DMS114 treated with DMSO at 0.1 percent for 48 hours (cell line): Measurements from ENCODE around the gene ATG9B.

ENCODE experiments used
- DNase-seq: peaks from one replicate; lab custom pipeline; 2025; ENCODE audit not compliant: unreplicated experiment; lab: John Stamatoyannopoulos, UW

ATG9B gene

DNA sequence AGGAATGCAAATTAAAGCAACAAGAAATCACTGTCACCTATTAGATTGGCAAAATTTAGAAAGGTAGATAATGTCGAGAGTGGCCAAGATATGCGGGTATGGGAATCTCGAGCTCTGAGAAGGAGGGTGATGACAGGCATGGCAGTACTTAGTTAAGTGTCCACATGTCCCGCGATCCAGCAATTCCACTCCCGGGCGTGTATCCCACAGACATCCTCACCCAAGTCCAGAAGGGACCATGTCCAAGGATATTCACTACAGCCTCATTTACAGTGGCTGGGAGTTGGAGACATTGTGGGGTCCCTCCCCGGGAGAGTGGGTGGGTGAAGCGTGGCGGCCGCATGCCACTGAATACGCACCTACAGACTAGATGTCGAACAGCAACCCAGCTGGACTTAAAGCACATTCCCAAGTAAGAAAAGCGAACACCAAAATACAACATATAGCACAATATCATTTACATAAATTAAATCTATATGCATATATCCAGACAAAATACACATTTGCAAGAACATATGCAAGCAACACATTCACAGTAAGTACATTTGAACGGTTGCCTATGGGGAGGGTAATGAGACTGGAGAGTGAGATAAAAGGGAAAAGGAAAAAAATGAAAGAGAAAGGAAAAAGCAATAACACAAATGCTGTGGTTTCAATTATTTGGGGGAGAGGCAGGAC is 56.1 kb downstream of the ATG9B start:
- DNase-seq: no peak

GRCh38 chr7:150967349-150967748 is 56.9 kb downstream of the ATG9B start:
- DNase-seq: no peak

DNA sequence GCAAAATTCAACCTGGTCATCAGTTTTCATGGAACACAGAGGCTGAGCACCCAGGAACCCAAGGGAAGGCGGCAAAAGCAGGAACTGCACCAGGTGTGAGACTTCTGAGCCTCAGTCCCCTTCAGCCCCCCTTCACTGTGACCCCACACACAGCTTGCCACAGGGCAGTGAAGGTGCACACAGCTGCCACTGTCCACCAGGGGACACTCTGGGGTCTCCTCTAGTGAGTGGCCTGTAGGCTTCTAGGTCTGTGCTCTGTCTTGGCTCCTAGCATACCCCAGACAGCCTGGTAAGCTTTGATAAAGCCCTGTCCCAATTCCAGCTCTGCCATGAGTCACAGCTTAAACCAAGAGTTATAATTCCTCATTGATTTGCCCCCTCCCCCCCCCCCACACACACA is 58.3 kb downstream of the ATG9B start:
- no peak for DNase-seq

DNA sequence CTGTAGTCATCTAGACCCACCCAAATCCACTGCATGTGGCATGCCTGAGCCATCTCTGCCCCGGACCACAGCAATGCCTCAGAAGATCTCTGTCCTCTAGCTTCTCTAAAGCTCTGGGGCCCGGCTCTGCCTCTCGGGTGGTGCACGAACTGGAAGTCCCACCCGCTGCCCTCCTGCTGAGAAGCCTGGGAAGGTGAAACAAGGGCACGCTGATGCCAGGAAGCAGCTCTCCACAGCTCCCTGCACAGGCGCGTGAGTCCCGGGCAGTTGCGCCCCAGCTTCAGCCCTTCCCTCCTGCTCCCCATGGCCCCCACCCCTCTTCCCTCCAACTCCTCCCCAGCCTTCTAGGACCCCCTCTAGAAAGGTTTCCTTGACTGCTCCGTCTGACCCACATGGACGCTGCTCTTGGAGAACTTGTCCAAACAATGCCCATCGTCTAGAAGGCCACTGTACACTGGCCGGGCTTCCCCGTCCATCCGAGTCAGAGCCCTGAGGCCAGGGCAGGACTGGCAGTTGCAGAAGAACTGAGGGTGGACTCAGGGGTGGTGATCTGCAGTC is 58.9 kb downstream of the ATG9B start:
- no peak for DNase-seq
